GM19023 (cell line): ENCODE measurements around the gene COPZ1.
"Not testable (repeated sequence)": the region's sequence is repeated elsewhere in the genome, so short reads cannot be mapped to it uniquely, and the experiment has no call there.

Source experiments
- ATAC-seq: cut with Tn5 transposase; IDR thresholded peaks from one replicate; pipeline ENCODE4 v1.9.1; 2021; ENCODE audit warnings: mild to moderate bottlenecking, moderate library complexity; ENCODE audit not compliant: unreplicated experiment

COPZ1 gene

DNA sequence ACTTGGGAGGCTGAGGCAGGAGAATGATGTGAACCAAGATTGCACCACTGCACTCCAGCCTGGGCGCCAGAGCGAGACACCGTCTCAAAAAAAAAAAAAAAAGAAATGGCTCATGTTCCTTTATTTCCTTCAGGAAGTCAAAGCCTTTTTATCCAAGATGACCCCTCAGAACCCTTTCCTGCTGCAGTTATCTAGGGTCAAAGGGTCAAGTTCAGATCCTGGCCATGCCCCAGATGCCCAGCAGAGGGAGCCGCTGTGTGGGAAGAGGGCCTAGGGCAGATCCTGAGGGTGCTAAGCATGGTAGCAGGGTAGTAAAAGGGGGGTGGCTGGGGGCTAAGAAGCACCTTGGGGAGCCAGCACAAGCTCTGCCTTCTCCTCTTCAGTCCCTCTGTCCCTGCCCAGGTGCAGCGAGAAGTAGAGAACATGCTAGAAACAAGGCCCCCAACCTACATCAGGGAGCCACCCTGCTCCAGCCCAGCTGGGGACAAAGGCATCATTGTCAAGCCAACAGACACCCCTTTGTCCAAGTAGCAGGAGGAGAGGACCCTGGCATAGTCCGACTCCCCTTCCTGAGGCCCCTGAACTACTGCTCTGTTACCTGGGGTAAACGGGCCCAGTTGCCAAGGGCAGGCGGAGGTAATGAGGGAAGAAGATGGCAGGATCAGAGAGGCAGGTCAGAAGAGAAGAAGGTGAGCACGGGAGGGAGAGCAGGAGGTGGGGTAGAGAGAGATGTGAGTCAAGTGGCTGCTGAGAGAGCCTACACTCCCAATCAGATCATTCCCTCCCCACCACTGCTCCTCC lies 30.6 kb upstream of the COPZ1 start:
- peak; percentile 72 for ATAC-seq

DNA sequence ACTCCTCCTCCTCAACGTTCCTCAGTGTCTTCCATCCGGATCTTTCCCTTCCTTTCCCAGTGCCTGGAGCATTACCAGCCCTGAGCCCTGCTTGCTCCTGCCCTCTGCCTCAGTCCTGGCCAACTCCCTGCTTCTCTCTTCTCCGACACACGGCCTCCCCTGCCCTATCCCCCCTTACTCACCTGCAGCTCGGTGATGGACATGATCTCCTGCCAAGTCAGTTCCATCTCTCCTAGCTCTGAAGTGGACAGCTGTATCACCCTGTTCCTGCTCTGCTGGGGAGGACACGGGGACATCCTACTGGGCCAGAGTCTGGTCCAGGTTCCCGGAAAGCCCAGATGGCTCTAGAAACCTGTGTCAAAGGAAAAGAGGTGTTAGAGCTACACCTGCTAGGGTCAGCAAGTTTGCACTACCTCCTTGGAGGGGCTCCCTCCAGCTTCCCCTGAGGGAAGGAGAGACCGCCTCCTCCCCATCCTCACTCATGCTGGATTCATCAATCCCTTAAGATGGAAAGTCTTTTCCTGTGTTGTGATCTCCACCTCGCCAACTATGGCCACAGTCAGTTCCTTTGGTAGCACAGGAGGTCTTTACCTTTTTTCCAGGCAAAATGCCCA lies 29.9 kb upstream of the COPZ1 start:
- no peak for ATAC-seq

DNA sequence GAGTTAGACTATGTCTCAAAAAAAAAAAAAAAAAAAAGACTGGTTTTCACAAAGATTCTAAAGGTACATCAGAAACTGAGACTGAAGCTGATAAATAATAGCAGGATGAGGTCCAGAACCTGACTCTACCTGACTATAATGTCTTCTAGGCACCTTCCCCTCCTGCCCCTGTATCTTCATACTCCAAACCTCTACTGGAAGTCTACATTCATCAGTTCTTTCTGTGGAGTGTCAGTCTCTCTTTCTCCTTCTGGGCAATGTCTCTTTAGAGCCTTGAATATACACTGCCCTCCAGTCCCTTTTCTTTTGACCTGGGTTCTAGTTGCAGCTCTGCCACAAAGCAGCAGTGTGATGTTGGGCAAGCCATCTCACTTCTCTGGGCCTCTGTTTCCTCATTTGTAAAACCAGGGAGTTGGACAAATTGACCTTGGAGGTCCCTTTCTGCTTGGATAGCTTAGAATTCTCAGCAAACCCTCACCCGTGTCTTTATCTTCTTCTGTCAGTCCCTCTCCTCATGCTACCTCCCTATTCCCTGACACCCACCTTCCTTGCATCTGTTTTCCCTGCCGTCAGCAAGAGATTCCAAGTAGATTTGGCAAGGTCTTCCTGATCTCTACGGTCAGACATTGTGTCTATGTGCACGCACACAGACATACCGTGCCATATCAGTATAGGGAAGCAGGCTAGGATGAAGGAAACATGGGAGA lies 28.4 kb upstream of the COPZ1 start:
- no peak for ATAC-seq

- no peak for ATAC-seq
These were observed 26.0 kb upstream of the COPZ1 start for GRCh38 chr12:54298904-54299303.

- no peak for ATAC-seq
These were observed 25.3 kb upstream of the COPZ1 start for GRCh38 chr12:54299515-54300224.

- ATAC-seq = no peak
These were observed 24.7 kb upstream of the COPZ1 start for GRCh38 chr12:54300225-54300731.

DNA sequence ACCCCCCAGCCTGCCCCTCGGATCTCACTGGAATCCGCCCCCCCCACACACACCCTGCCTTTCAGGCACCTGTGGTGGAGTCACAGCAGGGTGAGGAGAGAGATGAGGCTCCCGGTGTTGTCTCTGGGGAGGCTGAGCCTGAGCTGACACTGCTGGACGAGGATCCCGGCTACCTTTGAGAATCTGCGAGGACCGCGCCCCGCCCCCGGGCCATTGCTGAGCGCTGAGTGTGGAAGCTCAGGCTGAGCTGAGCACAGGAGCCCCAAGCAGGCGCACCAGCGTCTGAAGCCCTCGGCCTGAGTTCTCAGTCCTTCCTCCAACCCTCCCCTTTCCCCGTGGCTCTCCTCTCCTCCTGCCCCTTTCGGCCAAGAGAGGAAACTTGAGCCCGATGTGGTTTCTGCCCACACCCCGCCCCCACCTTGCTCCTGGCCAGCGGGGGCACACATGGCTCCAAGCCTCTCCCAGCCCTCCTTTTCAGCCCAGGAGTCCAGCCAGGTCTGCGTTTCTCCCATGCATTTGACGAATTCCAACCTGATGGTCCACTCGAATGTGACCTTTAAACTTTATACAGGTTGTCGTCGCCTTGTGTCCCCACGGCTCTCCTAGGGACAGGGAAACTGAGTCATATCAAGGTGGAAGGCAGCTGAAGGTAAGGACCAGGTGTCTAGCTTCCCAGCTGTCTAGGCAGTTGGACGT lies 24.1 kb upstream of the COPZ1 start, which contains the start of gene NFE2:
Gene NFE2, minus strand, starts transcription at position 284 of the 696 bp plus-strand sequence. CDS start 5,767 bp downstream, outside the sequence.
- ATAC-seq = no peak

DNA sequence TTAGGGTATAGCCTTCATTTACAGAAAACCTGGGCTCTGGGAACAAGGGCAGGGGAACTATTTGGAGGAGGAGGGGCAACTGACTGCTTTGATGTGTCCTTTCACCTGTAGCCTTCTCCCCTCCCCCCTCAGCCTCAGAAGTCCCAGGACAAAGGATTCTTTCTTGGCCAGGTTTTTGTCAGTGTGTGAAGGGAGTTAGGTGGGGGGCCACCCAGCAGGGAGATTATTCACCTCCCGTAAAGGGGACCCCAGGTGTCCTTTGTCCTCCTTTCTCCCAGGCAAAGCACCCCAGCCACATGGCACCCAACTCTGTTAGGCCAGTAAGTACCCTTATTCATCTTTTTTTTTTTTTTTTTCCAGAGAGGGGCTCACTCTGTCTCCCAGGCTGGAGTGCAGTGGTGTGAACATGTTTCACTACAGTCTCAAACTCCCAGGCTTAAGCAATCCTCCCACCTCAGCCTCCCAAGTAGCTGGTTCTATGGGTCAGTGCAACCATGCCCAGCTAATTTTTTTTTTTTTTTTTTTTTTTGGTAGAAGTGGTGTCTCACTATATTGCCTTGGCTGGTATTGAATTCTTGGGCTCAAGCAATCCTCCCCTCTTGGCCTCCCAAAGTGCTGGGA lies 23.4 kb upstream of the COPZ1 start:
- no peak for ATAC-seq

- no peak for ATAC-seq
These were observed 21.3 kb upstream of the COPZ1 start for GRCh38 chr12:54303640-54304039.

GRCh38 chr12:54304187-54304810 lies 20.6 kb upstream of the COPZ1 start:
- ATAC-seq = no peak

DNA sequence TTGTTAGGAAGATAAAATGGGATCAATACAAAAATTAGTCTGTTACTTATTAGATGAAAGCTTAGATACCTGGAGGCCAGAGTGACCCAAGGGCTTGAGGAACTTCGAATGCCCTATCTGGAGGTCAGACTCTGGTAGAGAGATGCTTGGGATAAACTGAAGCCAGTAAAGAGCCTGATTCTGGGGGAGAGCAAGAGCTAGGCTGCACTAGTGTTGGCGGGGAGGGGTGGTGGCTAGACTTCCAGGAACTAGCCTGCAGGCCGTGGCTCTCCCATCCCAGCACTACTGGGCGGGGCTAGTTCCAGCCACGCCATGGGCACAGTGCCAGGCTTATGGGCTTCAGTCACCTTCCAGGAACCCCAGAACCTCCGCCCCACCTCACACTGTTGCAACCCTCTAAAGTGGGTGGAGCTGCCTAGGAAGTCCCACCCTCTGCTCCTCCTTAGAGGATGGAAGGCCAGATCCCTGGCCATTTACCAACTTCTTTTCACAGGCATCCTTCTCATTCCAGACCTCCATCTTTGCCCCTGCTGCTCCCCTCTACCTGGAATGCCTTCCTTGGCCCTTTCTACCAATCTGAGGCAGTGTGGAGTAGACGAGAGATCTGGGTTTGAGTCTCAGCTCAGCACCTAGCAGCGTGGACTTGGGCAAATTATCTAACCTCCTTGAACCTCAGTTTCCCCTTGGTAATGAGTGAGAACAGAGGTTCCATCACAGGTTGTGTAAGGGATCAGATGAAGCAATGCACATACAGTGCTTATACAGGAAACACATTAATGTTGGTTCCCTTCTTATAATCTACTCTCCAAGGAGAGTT lies 17.8 kb upstream of the COPZ1 start:
- ATAC-seq = no peak

DNA sequence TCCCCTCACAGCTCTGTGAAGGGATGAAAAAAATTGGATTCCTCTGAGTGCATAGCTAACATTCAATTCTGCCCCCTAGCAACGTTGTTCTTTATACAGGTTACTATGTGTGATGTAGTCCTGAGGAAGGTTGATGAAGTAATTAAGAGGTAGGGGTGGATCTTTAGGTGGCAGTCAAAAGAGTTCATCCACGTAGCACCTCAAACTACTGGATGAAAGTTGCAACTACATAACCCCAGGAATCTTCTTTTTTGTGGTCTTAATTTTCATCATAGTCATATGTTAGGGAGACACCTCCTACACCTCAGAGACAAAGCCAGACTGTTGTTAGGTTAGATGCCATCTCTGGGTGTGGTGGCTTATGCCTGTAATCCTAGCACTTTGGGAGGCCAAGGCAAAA lies 13.9 kb upstream of the COPZ1 start:
- ATAC-seq = no peak

- not testable (repeated sequence) for ATAC-seq
These were observed 12.6 kb upstream of the COPZ1 start for GRCh38 chr12:54312309-54312708.

- no peak for ATAC-seq
These were observed 3.6 kb upstream of the COPZ1 start for GRCh38 chr12:54321363-54321762.

DNA sequence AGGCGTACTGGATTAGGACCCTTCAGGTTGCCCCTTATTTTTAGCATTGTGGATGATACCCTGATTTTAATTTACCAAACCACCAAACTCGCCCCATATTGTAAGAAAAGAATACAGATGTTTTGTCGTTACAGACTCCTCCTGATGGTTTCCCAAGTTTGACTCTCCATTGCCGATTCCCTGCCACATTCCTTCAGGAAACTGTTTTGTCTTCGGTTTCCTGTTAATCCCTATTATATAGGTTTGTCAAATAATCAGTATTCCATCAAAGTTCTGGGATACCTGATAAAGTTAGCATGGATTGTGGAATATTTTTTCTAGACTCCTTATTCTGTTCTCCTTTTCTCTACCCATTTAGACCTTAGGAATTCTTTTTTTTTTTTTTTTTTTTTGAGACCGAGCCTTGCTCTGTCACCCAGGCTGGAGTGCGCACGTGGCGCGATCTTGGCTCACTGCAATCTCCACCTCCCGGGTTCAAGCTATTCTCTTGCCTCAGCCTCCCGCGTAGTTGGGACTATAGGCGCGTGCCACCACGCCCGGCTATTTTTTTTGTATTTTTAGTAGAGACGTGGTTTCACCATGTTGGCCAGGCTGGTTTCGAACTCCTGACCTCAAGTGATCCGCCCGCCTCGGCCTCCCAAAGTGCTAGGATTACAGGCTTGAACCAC lies 645 bp downstream of the COPZ1 start:
- ATAC-seq = not testable (repeated sequence)

GRCh38 chr12:54328595-54329337 lies 3.8 kb downstream of the COPZ1 start:
- no peak for ATAC-seq

- no peak for ATAC-seq
These were observed 4.8 kb downstream of the COPZ1 start for GRCh38 chr12:54329759-54330158.
